Inferior parietal cortex (tissue), 1 donor: ENCODE results near the gene PIP.
"Not testable (repeated sequence)": the region's sequence is repeated elsewhere in the genome, so short reads cannot be mapped to it uniquely, and the experiment has no call there.

ENCODE experiments used
- DNase-seq: peaks from one replicate; pipeline ENCODE4 v3.0.0-alpha.2; 2016; ENCODE audit errors: extremely low spot score

The PIP gene

GRCh38 chr7:143177374-143178119 lies 45.7 kb downstream of the PIP start:
- no peak for DNase-seq

GRCh38 chr7:143180771-143181170 lies 48.9 kb downstream of the PIP start:
- not testable (repeated sequence) for DNase-seq

GRCh38 chr7:143181349-143181748 lies 49.5 kb downstream of the PIP start:
- no peak for DNase-seq

- no peak for DNase-seq
Measured at GRCh38 chr7:143183024-143183423, 51.1 kb downstream of the PIP start, which contains the start of gene TAS2R39. Gene TAS2R39, plus strand, starts transcription at chr7:143183419. Its CDS starts 0 bp downstream, at chr7:143183419.

GRCh38 chr7:143185551-143185950 lies 53.7 kb downstream of the PIP start:
- no peak for DNase-seq

GRCh38 chr7:143188994-143189393 lies 57.1 kb downstream of the PIP start:
- DNase-seq, result no peak
